Endothelial cell of umbilical vein (primary cell): Measurements from ENCODE around the gene UCKL1.

Experiments used
- CTCF ChIP-seq, 2 donors: IDR thresholded peaks; 1 replicate in 1 of 2; 2 replicates in 1 of 2; pipeline ENCODE4 v1.5.1; 2011; ENCODE audit warnings: low read length in 2 of 2, mild to moderate bottlenecking in 2 of 2, moderate library complexity in 2 of 2, control low read depth in 1 of 2, inconsistent platforms in 1 of 2, low read depth in 1 of 2; ENCODE audit not compliant: insufficient read depth in 1 of 2; ENCODE audit errors: extremely low read depth in 1 of 2
- EZH2 ChIP-seq: IDR thresholded peaks from 2 replicates; pipeline ENCODE4 v1.6.1; 2012; ENCODE audit warnings: borderline replicate concordance, low read depth, mild to moderate bottlenecking, moderate library complexity, low read length, inconsistent platforms; ENCODE audit not compliant: severe bottlenecking
- FOS ChIP-seq: IDR thresholded peaks from 2 replicates; pipeline ENCODE4 v1.6.1; 2011; ENCODE audit warnings: mild to moderate bottlenecking, low read length, moderate library complexity, borderline replicate concordance; ENCODE audit not compliant: insufficient read depth
- MYC ChIP-seq: IDR thresholded peaks from one replicate; pipeline ENCODE4 v1.6.1; 2011; ENCODE audit warnings: mild to moderate bottlenecking, low read depth, low read length
- POLR2A ChIP-seq: IDR thresholded peaks from 2 replicates; pipeline ENCODE4 v1.6.1; 2012; ENCODE audit warnings: low read depth, mild to moderate bottlenecking, control low read depth, low read length

DNA sequence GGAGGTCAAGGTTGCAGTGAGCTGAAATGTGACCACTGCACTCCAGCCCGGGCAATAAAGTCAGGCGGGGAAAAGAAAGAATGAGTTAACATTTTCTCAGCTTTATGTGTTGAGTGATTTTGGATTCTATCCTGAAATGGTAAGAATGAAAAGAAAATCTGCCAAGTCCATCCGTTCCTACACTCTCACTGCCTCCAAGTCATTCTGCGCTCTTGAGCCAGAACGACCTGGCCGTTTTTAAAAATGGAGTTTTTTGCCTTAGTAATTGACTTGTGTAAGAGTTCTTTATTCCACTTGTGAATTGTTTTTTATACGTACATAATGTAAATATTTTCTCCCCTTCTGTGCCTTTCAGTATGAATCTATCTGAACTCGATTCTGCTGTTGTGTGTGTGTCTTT lies 32.6 kb downstream of the UCKL1 start:
- TF ChIP-seq CTCF (IDR thresholded peaks at IDR 0.05; ENCODE audit: extremely low read depth in 1 of 2, insufficient read depth in 1 of 2, low read depth in 1 of 2, low read length in 2 of 2) (no peak), MYC (no peak), POLR2A (no peak), FOS (no peak), EZH2 (no peak)
